ENCODE measurements around the gene PNLIPRP1.

The PNLIPRP1 gene

GRCh38 chr10:116590590-116591444, at the start of gene PNLIPRP1:
TSS of gene PNLIPRP1 (plus strand) at chr10:116590959. CDS start at chr10:116591130, 171 bp downstream.
- DNase-seq, result no peak

- DNase-seq, result no peak
Measured at GRCh38 chr10:116542007-116542677, 48.6 kb upstream of the PNLIPRP1 start.

DNA sequence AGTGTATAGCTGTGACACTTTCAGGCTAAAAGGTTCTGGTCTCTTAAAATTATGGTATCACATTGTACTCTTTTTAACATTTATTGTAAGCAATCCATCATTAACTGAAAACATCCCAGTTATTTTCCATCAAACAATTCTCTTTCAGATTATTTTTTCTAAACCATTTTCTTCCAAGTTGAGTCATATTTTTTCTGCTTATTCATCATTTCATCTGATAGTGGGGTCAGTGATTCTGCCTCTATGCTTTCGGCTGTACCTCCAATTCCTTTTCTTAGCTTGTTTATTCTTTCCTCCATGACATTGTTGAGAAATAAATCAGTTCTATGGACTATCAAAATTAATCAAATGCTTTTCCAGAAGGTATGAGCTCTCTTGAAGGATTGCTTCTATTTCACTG, 45.6 kb upstream of the PNLIPRP1 start:
- no peak for DNase-seq

- no peak for DNase-seq
Measured at GRCh38 chr10:116545756-116546155, 45.0 kb upstream of the PNLIPRP1 start, which contains the start of gene PNLIP. TSS of gene PNLIP (plus strand) at chr10:116545931. CDS start at chr10:116546093, 162 bp downstream.

GRCh38 chr10:116548301-116548700, 42.5 kb upstream of the PNLIPRP1 start:
- DNase-seq, result no peak

- DNase-seq, result no peak
Measured at GRCh38 chr10:116553378-116553980, 37.3 kb upstream of the PNLIPRP1 start.

- no peak for DNase-seq
Measured at GRCh38 chr10:116554628-116555027, 36.1 kb upstream of the PNLIPRP1 start.

DNA sequence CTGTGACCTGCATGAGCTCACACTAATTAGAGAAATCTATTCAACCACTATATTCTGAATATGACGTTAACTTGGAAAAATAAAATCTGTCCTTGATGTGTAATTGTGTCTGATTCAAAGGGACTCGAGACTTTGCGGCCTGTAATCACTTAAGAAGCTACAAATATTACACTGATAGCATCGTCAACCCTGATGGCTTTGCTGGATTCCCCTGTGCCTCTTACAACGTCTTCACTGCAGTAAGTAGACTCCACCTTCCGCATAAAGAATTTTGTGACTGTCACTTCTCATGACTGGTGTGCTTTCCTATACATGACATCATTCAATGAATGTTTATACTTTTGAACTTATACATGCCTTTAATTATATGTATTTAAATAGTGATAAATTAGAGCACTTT, 34.9 kb upstream of the PNLIPRP1 start:
- DNase-seq, result no peak

DNA sequence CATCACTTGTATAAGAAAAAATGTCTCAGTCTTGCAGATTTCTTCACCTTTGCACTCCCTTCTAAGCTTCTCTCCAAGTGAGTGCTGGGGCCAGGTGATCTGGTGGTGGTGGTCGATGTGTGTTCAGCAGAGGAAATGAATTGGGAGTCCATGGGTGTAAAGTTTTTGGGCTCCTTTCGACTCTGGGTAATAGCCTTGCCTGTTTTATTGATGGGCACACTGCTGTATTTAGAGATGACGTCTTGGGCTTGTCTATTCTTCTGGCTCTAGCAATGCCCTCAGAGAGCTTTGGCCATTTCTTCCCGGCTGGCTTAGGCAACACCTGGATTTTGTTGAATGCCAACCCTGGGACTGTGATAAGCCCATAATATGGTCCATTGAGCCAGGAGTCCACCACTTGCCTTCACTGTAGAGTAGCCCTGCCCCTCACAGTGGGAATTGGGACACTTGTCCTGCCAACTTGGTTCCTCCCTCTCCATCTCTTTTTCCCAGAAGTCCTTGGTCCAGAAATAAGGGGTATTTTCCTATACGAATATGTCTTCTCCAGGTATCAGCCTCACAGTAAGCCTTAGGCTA, 33.4 kb upstream of the PNLIPRP1 start:
- DNase-seq, result no peak

DNA sequence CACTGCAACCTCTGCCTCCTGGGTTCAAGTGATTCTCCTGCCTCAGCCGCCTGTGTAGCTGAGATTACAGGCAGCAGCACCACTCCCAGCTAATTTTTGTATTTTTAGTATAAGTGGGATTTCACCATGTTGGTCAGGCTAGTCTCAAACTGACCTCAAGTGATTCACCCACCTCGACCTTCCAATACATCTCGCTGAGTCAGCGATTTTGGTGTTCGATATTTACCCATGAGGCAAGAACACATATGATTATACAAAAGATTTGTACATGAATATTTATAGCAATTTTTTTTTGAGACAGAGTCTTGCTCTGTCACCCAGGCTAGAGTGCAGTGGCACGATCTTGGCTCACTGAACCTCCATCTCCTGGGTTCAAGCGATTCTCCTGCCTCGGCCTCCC, 25.2 kb upstream of the PNLIPRP1 start:
- DNase-seq, result no peak

DNA sequence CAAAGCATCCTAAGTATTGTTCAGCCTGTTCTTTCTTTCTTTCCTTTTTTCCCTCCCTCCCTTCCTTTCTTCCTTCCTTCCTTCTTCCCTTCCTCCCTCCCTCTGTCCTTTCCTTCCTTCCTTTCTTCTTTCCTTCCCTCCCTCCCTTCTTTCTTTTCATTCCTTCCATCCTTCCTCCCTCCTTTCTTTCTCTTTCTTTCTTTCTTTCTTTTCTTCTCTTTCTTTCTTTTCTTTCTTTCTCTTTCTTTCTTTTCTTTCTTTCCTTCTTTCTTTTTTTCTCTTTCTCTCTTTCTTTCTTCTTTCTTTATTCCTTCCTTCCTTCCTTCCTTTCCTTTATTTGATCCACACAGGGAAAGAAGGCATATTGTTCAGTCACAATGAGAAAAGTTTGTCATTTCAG, 23.8 kb upstream of the PNLIPRP1 start:
- no peak for DNase-seq

DNA sequence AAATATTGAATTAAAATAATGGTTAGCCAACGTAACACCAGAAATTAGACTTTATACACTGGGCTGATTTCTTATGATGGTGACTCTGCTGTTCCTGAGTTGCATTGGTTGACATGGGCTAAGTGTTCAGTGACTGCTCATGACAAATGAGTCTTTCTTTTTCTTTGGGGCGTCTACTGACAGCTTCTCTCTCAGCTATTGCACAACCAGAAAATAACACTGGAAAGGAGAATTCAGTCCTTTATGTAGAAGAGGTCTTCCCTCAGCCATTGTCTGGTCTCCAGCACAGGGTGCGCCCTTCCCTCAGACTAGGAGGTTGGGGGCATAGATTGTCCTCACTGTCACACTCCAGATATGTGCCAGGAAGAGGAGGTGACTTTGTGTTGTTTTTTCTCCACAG, 23.4 kb upstream of the PNLIPRP1 start:
- no peak for DNase-seq

DNA sequence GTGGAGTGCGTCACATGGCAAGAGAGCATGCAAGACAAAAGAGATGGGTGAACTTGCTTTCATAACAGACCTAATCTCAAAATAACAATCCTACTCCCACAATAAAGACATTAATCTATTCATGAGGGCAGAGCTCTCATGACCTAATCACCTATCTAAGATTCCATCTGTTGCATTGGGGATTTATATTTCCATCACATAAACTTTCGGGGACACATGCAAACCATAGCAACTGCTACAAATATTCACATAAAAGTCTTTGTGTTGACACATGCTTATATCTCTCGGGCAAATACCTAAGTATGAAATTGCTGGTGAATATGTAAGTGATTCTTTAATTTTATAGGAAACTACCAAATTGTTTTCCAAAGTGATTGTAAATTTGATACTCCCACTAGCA, 16.0 kb upstream of the PNLIPRP1 start:
- no peak for DNase-seq

DNA sequence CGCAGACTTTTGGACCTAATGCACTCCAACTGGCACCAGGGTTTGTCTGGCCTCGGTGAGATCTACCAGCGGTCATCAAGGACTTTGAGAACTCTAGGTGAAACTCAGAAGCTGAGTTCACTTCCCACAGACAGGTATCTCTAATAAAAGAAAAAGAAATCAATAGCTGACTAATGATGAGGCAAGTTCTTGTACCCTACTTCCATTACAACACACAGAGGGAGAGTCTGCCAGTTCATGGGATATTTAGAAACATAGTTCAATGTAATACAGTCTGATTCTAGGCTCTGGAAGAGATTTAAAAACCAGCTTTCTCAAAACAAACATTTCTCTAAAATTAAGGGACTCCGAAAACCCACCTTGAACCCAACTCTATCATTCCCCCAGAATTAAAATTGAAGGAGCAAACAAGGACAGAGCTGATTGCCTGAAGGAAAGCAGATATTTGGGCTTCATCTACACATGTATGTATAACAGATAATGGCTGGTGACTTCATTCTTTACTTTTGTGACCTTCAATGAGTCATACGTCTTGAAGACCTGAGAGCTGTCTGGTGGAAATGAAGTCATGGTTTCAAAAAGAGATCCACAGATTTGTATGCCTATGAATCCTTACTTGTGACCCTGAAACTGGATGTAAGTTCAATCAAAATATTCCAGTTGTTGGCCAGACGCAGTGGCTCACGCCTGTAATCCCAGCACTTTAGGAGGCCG, 2.7 kb upstream of the PNLIPRP1 start:
- no peak for DNase-seq

DNA sequence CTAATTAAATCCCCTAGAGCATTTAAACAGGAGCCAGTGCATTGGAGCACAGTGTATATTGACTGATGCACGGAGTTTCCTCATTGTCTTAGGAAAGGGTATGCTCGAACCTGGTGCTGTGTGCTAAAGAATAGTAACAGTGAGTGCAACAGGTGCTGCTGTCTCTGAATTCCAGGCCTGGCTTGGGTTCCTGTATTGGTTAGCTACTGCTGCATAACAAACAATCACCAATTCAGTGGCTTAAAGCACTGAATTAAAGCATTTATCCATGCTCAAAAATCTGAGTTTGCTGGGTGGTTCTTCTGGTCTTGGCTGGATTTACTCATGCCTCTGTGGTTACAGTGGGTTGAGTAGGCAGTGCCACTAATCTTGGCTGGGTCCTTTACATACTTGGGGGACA, 1.8 kb upstream of the PNLIPRP1 start:
- no peak for DNase-seq

GRCh38 chr10:116589926-116590325, 833 bp upstream of the PNLIPRP1 start:
- DNase-seq, result no peak

DNA sequence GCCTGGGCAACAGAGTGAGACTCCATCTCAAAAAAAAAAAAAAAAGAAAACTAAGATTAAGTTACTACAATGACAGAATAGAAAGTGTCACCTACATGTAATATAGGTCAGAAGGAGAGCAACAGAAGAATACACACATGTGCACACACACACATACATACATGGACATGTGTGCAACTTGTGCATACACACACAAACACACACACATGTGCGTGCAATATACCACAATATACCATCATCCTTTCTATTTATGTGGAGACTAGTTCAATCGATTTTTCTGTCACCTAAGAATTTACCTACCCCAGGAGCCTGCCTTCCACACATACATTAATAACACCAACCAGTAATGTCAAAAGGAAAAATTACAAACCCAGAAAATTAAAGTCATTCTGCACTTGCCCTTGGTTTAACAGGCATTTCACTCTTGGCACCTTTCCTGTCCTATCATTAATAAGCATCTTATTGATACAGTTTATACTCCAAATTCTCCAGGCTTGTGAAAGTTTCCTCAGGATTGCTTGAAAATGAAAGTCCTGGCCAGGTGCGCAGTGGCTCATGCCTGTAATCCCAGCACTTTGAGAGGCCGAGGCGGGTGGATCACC, 2.5 kb downstream of the PNLIPRP1 start:
- DNase-seq, result no peak

DNA sequence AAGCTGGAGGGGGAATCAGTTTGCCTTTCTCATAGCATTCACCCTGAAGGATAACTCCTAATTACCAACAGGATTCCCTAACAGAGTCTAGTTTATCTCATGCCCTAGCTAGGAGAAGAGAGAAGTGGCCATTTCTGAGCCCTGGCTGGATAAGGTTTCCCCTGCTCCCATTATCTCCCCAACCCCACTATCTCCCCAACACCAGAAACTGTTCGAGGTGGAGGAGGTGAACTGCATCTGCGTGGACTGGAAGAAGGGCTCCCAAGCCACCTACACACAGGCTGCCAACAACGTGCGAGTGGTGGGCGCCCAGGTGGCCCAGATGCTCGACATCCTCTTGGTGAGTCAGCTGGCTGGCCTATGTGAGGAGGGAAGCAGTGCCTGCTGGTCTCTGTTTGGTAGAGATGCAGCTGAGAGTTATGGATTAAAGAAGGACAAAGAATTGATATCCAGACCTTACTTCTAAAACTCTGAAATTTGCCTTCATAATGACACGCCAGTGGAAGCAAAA, 3.8 kb downstream of the PNLIPRP1 start:
- no peak for DNase-seq

DNA sequence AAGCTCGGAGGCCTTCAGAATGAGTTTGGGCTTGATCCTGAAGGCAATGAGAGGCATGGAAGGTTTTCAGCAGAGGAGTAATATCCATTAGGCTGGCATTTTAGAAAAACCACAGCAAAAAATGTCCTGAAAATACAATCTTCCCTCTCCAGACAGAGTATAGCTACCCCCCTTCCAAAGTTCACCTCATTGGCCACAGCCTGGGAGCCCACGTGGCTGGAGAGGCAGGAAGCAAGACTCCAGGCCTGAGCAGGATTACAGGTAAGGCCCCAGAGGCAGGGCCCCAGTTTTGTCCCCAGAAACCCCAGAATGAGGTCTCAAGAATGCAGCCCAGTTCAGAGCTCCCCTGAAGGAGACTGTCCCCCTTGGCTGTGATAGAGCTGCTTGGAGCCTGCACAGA, 5.3 kb downstream of the PNLIPRP1 start:
- no peak for DNase-seq

- DNase-seq, result no peak
Measured at GRCh38 chr10:116597543-116597942, 6.8 kb downstream of the PNLIPRP1 start.

DNA sequence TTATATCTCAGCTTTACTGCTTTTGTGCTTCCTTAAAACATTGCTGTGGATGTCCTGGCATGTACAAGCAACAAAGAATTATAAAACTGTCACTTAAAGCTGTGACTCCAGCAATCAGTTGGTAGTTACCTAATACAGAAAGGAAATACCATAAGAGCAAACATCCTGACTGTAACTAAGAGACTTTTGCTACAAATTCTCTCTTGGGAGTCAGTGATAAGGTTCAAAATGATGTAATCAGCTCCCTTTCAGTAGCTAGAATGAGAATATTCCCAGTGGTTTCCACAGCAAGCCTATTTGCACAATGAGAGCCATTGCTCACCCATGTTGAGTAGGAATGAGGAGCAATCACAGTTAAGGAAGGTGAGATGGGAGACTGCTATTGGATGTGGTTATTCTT, 7.6 kb downstream of the PNLIPRP1 start:
- no peak for DNase-seq

- no peak for DNase-seq
Measured at GRCh38 chr10:116599991-116600390, 9.2 kb downstream of the PNLIPRP1 start.

All from C1 segment of cervical spinal cord (tissue), 14 donors.